GM15510 (cell line): ENCODE results near the gene SCYGR1.

Experiments
- POLR2A ChIP-seq: IDR thresholded peaks from 3 replicates; pipeline ENCODE4 v1.6.1; 2011; ENCODE audit warnings: borderline replicate concordance; ENCODE audit not compliant: insufficient read length; ENCODE audit errors: extremely low read depth

SCYGR1 gene

DNA sequence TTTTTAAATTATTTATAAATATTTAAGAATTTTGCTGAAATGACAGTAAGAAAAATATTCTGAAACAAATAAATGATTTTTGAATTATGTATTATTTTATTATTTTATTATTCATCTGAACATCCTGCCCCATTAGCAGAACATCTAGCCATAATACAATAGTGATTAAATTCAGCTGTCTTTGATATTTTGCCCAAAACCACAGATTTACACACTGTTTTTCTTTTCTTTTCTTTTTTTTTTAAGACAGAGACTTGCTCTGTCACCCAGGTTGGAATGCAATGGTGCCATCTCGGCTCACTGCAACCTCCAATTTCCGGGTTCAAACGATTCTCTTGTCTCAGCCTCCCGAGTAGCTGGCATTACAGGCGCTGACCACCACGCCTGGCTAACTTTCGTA is 1.9 kb upstream of the SCYGR1 start:
- TF ChIP-seq POLR2A: no peak

- TF ChIP-seq POLR2A: no peak
Measured at GRCh38 chr2:227389231-227389630, 1.5 kb upstream of the SCYGR1 start.

- TF ChIP-seq POLR2A: no peak
Measured at GRCh38 chr2:227388537-227389011, 825 bp upstream of the SCYGR1 start.

- TF ChIP-seq POLR2A: no peak
Measured at GRCh38 chr2:227386630-227387029, 1.1 kb downstream of the SCYGR1 start.

DNA sequence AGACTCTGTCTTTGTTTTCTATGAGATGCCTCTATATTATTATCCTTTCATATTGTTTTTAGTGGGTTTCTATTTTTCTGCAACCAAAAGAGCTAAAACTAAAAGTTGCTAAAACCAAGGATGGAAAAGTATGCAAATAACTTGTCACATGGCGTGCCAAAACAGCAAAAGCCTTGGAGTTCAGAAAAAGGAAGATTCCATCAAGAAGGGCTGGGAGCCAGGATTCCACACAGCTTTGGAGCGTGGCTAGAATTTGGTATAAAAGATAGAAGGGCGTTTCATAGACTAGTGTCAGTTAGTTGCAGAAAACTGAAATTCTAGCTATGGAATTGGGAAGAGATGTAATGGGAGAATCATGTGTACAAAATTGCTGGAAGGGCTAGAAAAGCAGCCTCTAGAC is 4.1 kb downstream of the SCYGR1 start:
- no peak for TF ChIP-seq POLR2A

DNA sequence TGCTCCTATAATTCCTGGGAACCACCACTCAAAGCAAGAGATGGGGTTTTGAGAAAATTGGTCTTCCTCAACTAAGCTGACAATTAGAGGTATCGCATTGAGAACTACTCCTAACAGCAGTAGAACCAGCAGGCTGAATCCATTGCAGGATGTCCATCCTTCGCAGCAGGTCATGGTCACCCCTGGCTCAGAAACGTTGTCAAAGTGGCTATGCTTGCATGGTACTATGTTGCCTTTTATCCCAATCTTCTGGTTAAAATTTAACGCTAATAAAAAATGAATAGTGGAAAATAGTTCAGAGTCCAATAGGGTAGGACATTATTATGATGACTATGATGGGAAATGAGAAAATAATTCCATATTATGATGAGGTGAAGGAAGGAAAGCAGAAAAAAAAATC is 8.7 kb downstream of the SCYGR1 start, which contains the start of gene TM4SF20:
TSS of gene TM4SF20 (minus strand) at position 212 of the 400 bp plus-strand sequence. CDS start at position 174, 38 bp downstream.
- no peak for TF ChIP-seq POLR2A

DNA sequence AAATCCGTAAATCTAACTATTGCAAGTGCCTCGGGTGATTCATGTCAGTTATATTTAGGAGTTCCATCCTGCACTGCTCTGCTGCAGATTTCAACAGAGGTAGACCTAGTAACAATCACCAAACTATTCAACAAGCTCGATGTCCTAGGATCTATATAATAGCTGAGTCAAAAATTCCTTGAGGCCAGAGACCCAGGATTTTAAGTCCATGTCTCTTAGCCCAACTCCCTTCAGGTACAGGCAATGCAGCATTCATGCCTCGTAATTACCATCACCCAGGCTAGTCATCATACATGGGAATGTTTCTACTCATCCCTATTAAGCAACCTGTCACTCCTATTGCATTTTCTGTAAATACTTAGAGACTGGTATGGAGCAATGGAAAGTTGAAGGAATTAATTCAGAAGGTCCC is 9.4 kb downstream of the SCYGR1 start:
- no peak for TF ChIP-seq POLR2A

DNA sequence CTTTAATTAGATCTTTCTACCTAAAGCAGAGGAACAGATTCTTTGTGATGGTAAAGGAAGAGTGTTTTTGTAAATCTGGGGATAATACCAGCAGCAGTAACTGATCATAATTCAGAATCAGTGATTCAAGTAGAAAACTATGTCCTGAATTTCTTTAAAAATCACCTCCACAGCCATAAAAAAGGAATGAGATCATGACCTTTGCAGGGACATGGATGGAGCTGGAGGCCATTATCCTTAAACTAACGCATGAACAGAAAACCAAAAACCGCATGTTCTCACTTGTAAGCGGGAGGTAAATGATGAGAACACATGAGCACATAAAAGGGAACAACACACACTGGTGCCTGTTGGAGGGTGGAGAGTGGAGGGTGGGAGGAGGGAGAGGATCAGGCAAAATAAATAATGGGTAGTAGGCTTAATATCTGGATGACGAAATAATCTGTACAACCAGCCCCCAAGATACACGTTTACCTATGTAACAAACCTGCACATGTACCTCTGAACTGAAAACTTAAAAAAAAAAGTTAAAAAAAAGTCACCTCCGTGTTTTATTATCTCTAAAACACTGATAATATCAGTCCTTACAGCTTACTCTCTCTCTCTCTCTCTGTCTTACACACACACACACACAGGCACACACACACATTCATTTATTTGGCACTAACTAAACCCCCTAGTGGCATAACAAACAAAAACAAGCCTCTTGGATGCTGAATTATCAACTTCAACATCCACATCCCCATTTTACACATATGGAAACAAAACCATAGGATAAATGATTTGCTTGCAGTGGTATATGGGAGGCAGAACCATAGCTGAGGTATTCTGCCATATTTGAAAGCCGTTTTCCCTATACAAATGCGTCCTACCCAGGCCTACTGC is 10.0 kb downstream of the SCYGR1 start:
- no peak for TF ChIP-seq POLR2A

DNA sequence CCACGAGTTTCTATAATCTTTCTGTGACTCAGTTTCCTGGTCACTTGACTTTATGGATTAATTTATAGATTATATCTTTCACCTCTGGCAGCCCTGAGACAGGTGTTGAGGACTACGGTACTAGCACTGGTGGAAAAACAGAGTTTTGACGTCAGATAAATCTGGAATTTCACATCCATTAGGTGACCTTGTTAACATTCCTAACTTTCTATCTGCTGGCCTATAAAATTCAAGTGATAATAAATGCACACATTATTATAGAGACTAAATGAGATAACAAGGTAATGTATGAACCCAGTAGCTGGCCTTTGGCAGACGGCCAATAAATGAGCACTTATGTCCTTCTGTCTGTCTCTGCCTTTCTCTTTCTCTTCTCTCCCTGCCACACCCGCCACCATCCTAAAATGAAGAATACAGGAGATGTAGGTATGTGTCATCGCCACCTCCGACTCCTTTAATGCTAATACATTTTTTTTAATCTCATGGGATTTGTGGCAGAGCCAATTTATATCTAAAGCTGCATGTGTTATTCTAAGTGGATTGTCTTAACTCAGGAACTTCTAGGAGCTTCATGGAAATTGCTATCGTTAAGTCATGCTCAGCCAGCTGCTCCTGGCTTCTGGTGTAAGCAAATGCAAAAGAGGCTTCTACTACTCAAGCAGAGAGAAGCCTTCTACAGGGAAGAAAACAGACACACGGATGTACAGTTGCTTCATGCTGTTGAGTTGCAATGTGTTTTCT is 10.9 kb downstream of the SCYGR1 start:
- TF ChIP-seq POLR2A: no peak

GRCh38 chr2:227374158-227374557 is 13.6 kb downstream of the SCYGR1 start:
- no peak for TF ChIP-seq POLR2A

- no peak for TF ChIP-seq POLR2A
Measured at GRCh38 chr2:227373389-227373788, 14.4 kb downstream of the SCYGR1 start.

DNA sequence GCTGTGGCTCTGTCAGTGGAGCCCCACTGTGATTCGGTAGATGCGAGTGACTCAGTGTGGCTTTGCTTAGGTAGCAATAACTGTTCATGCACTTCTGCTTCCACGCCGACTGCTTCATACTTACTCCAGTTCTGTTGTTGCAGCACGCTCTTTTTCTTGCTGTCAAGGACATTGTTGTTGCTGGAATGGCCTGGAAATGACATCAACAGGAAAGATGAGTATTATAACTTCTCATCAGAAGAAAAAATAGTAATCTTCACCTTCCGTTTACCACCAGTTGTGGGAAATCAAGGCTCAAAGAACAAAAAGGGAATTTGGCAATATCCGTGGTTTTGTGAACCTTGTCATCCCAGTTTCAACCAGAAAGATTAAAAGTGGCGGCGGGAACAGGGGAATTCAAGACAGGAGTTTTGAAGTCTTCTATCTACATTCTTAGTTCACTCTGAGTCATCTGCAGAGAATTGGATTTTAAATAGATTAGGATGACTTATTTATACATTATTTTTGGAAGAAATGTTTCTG is 16.9 kb downstream of the SCYGR1 start:
- TF ChIP-seq POLR2A: no peak

DNA sequence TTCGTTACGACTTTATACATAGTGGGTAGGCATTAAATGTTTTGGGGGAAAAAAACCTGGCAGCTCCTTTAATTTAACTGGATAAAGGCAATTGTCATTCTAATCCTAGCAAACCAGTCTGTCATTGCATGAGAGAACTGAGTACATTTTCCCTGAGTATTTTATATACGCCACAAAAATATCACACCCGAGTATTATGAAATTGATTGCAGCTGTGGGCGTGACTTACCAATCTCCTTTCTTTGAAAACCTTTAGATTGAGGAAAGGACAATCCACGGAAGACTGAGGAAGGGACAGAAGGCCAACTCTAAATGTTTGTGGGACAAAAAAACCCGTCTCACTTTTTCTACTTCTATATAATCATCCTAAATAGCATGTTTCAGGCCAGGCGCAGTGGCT is 17.7 kb downstream of the SCYGR1 start:
- no peak for TF ChIP-seq POLR2A

GRCh38 chr2:227368574-227368973 is 19.2 kb downstream of the SCYGR1 start:
- TF ChIP-seq POLR2A: no peak

- no peak for TF ChIP-seq POLR2A
Measured at GRCh38 chr2:227367427-227367795, 20.3 kb downstream of the SCYGR1 start.
